ENCODE data around the gene RPS6KA6. TPM values are rescaled to one million over a fixed set of nuclear protein-coding genes. Genes with fewer than 3 reads are reported as not detected.

Gene RPS6KA6
- polyA plus RNA-seq, 1 of the 3 experiments (the other 2 are of a cell fraction), result 1.7 TPM

DNA sequence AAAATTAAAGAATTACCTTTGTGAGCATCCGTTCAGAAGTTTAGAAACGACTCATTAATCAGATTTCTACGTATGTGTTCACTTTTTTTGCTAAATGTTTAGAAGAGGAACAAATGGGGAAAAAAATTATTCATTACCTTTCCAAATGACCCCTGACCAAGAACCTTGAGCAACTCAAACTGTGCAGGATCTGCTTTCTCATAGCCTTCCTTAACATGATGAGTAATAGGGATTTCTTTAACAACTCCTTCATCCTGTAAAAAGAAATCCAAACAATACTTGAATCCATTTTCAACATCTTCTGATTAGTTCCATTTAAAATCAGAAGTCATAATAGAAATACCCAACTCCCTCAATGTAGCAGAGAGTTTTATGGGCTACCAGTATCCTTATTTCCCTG lies 32.1 kb downstream of the RPS6KA6 start:
- no peak overlapping the region for H3K4me3 ChIP-seq (ENCODE audit: low read depth in 2 of 2, low read length in 1 of 2)
- no peaks in the 10 kb centered on the region for H3K9me3 ChIP-seq
- H3K4me1 ChIP-seq (ENCODE audit: control insufficient read depth in 1 of 2, insufficient read depth in 2 of 2, low read depth in 1 of 2, low read length in 1 of 2), result no peaks in the 10 kb centered on the region
- H3K9ac ChIP-seq, result no peak overlapping the region
- no peaks in the 10 kb centered on the region for H3K36me3 ChIP-seq (replicated peaks in 1 of 2; ENCODE audit: control insufficient read depth in 1 of 2, insufficient read depth in 2 of 2, low read length in 1 of 2)
- TF ChIP-seq, protein P1, sequence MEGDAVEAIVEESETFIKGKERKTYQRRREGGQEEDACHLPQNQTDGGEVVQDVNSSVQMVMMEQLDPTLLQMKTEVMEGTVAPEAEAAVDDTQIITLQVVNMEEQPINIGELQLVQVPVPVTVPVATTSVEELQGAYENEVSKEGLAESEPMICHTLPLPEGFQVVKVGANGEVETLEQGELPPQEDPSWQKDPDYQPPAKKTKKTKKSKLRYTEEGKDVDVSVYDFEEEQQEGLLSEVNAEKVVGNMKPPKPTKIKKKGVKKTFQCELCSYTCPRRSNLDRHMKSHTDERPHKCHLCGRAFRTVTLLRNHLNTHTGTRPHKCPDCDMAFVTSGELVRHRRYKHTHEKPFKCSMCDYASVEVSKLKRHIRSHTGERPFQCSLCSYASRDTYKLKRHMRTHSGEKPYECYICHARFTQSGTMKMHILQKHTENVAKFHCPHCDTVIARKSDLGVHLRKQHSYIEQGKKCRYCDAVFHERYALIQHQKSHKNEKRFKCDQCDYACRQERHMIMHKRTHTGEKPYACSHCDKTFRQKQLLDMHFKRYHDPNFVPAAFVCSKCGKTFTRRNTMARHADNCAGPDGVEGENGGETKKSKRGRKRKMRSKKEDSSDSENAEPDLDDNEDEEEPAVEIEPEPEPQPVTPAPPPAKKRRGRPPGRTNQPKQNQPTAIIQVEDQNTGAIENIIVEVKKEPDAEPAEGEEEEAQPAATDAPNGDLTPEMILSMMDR (IDR thresholded peaks at IDR 0.05), result no peak
- no peak for TF ChIP-seq RXRA (IDR thresholded peaks at IDR 0.05; ENCODE audit: borderline replicate concordance, low read depth)
- TF ChIP-seq CHD2 (IDR thresholded peaks at IDR 0.05; ENCODE audit: low read length, partially characterized antibody), result no peak
- TF ChIP-seq, protein P2, sequence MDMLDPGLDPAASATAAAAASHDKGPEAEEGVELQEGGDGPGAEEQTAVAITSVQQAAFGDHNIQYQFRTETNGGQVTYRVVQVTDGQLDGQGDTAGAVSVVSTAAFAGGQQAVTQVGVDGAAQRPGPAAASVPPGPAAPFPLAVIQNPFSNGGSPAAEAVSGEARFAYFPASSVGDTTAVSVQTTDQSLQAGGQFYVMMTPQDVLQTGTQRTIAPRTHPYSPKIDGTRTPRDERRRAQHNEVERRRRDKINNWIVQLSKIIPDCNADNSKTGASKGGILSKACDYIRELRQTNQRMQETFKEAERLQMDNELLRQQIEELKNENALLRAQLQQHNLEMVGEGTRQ (IDR thresholded peaks at IDR 0.05; ENCODE audit: borderline replicate concordance, low read depth, low read length), result no peak
- TF ChIP-seq JUND (IDR thresholded peaks at IDR 0.05), result no peak
- TF ChIP-seq POLR2AphosphoS5 (IDR thresholded peaks at IDR 0.05; ENCODE audit: low read depth, low read length), result no peak
- no peak for TF ChIP-seq RCOR1 (IDR thresholded peaks at IDR 0.05; ENCODE audit: low read length)
- TF ChIP-seq NRF1 (IDR thresholded peaks at IDR 0.05; ENCODE audit: low read depth, low read length), result no peak
- no peak for TF ChIP-seq TEAD4 (IDR thresholded peaks at IDR 0.05; ENCODE audit: borderline replicate concordance, insufficient read depth)
- TF ChIP-seq, protein P3, sequence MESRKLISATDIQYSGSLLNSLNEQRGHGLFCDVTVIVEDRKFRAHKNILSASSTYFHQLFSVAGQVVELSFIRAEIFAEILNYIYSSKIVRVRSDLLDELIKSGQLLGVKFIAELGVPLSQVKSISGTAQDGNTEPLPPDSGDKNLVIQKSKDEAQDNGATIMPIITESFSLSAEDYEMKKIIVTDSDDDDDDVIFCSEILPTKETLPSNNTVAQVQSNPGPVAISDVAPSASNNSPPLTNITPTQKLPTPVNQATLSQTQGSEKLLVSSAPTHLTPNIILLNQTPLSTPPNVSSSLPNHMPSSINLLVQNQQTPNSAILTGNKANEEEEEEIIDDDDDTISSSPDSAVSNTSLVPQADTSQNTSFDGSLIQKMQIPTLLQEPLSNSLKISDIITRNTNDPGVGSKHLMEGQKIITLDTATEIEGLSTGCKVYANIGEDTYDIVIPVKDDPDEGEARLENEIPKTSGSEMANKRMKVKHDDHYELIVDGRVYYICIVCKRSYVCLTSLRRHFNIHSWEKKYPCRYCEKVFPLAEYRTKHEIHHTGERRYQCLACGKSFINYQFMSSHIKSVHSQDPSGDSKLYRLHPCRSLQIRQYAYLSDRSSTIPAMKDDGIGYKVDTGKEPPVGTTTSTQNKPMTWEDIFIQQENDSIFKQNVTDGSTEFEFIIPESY (IDR thresholded peaks at IDR 0.05; ENCODE audit: borderline replicate concordance, low read depth), result no peak
- no peak for TF ChIP-seq NFIC (IDR thresholded peaks at IDR 0.05; ENCODE audit: borderline replicate concordance)
- TF ChIP-seq EZH2phosphoT487 (IDR thresholded peaks at IDR 0.05; ENCODE audit: borderline replicate concordance, low read depth), result no peak
- TF ChIP-seq YY1 (IDR thresholded peaks at IDR 0.05; ENCODE audit: low read depth), result no peak
- H3K79me2 ChIP-seq (ENCODE audit: insufficient read depth), result no peaks in the 10 kb centered on the region
- H4K20me1 ChIP-seq (ENCODE audit: insufficient read depth), result no peaks in the 10 kb centered on the region
- DNase-seq, result no peak
- no peak overlapping the region for H3K4me2 ChIP-seq
- 55% methylated on average over 3 of the region's 3 CpGs for WGBS (ENCODE audit: low lambda C conversion rate)
- H3F3A ChIP-seq (replicated peaks; ENCODE audit: insufficient read depth), result no peaks in the 10 kb centered on the region
- no peak overlapping the region for H2AFZ ChIP-seq (ENCODE audit: low read depth)
- H3K27ac ChIP-seq (ENCODE audit: low read depth in 2 of 2, low read length in 1 of 2), result no peak overlapping the region
- no peaks in the 10 kb centered on the region for H3K27me3 ChIP-seq (ENCODE audit: insufficient read depth)
- no peaks in the 10 kb centered on the region for H3K9me2 ChIP-seq
- POLR2A ChIA-PET, result no interaction called here
- CTCF ChIA-PET, result interaction anchor here (0.6 kb wide), 1 partner anchor 1390 kb away, joined by 3 read pairs; no protein-coding TSS in a partner anchor

DNA sequence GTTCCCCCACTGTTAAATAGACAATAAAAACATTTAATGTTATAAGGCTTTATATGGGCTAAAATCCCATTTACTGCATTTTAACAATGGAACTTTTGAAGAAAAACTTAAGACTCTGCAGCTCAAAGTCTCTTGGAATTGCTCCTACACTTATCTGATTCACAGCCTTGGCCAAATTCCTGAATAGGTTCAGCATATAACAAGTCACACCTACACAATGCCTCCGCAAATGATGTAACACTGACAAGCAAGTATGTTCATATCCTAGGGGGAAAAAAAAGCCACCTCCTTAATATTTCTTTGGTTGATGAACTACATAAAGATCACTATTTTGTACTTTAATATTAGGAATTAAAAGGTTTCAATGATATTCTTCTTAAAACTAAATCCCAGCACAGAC lies 34.5 kb downstream of the RPS6KA6 start:
- Histone ChIP-seq H2AFZ (ENCODE audit: low read depth) (no peak overlapping the region), H3K27ac (ENCODE audit: low read depth in 2 of 2, low read length in 1 of 2) (no peak overlapping the region), H4K20me1 (ENCODE audit: insufficient read depth) (no peaks in the 10 kb centered on the region), H3K9ac (no peak overlapping the region), H3K9me3 (no peaks in the 10 kb centered on the region), H3K27me3 (ENCODE audit: insufficient read depth) (no peaks in the 10 kb centered on the region), H3K79me2 (ENCODE audit: insufficient read depth) (no peaks in the 10 kb centered on the region), H3K4me1 (ENCODE audit: control insufficient read depth in 1 of 2, insufficient read depth in 2 of 2, low read depth in 1 of 2, low read length in 1 of 2) (no peaks in the 10 kb centered on the region), H3K4me3 (ENCODE audit: low read depth in 2 of 2, low read length in 1 of 2) (no peak overlapping the region), H3K9me2 (no peaks in the 10 kb centered on the region), H3F3A (replicated peaks; ENCODE audit: insufficient read depth) (no peaks in the 10 kb centered on the region), H3K36me3 (replicated peaks in 1 of 2; ENCODE audit: control insufficient read depth in 1 of 2, insufficient read depth in 2 of 2, low read length in 1 of 2) (no peaks in the 10 kb centered on the region), H3K4me2 (no peak overlapping the region)
- DNase-seq, result no peak
- ChIA-PET CTCF (interaction anchor here (0.6 to 1.2 kb wide), 2 partner anchors 13 to 79 kb away, joined by 3 to 4 read pairs; no protein-coding TSS in a partner anchor), POLR2A (no interaction called here)
- no peak for TF ChIP-seq SIN3A (IDR thresholded peaks at IDR 0.05; ENCODE audit: borderline replicate concordance, low read depth, low read length)
- TF ChIP-seq SMC3 (IDR thresholded peaks at IDR 0.05; ENCODE audit: low read depth, low read length), result no peak
- TF ChIP-seq, protein P4, sequence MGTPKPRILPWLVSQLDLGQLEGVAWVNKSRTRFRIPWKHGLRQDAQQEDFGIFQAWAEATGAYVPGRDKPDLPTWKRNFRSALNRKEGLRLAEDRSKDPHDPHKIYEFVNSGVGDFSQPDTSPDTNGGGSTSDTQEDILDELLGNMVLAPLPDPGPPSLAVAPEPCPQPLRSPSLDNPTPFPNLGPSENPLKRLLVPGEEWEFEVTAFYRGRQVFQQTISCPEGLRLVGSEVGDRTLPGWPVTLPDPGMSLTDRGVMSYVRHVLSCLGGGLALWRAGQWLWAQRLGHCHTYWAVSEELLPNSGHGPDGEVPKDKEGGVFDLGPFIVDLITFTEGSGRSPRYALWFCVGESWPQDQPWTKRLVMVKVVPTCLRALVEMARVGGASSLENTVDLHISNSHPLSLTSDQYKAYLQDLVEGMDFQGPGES (IDR thresholded peaks at IDR 0.05; ENCODE audit: low read depth, low read length), result no peak
- TF ChIP-seq NRF1 (IDR thresholded peaks at IDR 0.05; ENCODE audit: low read depth, low read length), result no peak
- TF ChIP-seq, protein P5, sequence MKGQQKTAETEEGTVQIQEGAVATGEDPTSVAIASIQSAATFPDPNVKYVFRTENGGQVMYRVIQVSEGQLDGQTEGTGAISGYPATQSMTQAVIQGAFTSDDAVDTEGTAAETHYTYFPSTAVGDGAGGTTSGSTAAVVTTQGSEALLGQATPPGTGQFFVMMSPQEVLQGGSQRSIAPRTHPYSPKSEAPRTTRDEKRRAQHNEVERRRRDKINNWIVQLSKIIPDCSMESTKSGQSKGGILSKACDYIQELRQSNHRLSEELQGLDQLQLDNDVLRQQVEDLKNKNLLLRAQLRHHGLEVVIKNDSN (IDR thresholded peaks at IDR 0.05; ENCODE audit: borderline replicate concordance, low read depth), result no peak
- no peak for TF ChIP-seq JUND (IDR thresholded peaks at IDR 0.05)
- WGBS (ENCODE audit: low lambda C conversion rate), result 44% methylated on average over 1 of the region's 1 CpG

All from SK-N-SH (cell line).